Activated CD4-positive, alpha-beta T cell treated with anti-CD3 and anti-CD28 coated beads, Interleukin-2, amount 50 U/mL, for 24 hours (primary cell): ENCODE data around the gene AZIN2.
"Not testable (repeated sequence)": the region's sequence is repeated elsewhere in the genome, so short reads cannot be mapped to it uniquely, and the experiment has no call there.

Experiments
- DNase-seq, 2 donors: peaks; one replicate each; pipeline ENCODE4 v3.0.0-alpha.2; 2020; ENCODE audit warnings: low read depth in 1 of 2, low spot score in 1 of 2

The AZIN2 gene

DNA sequence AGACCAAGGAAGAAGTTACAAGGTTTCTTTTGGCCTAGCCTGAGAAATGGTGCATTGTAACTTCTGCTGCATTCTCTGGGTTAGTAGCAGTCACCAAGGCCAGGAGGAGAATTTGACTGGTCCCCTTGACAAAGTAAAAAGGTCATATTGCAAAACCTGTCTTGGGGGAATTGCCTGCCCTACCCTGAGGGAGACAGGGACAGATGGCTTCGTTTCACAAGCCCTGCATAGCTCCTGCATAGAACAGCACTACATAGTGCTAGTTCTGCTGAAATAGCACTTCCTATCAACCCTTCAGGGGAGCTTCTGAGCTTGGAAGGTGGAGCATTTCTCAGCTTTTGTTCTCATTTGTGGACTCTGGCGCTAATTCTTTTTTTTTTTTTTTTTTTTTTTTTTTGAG lies 23.9 kb upstream of the AZIN2 start:
- no peak for DNase-seq

DNA sequence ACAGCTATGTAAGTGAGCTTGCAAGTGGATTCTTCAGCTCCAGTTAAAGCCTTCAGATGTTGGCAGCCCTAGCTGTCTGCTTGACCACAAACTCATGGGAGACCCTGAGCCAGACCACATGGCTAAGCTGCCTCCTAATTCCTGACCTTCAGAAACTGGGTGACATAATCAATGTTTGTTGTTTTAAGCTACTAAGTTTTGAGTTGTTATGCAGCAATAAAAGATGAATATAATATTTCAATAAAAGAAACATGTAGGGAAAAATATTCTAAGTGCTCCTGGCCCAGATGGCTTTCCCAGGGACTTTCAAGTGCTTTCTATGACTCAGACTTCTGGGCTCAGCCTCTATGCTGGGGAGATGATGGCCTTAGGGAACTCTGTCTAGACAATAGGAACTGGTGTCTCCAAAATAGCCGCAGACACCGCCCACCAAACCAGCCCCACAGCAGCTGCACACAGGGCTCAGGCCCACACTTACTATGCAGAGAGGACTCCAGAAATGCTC lies 20.3 kb upstream of the AZIN2 start:
- no peak for DNase-seq

DNA sequence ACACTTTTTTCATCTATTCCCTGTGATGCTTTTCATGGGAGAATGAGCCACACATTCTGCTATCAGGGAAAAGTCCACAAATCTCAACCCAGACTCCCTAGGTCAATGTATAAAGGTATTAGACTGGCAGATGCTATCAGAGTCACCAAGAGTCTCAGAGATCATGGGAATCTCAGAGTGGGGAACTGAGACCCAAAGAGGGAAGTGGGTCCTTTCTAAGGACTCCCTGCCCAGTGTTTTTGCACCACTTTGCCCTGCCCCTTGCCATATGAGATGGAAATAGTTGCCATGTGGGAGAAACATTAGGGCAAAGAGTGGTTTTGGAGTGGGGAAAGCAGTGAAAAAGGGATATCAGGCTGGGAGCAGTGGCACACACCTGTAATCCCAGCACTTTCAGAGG lies 19.1 kb upstream of the AZIN2 start:
- DNase-seq = no peak

DNA sequence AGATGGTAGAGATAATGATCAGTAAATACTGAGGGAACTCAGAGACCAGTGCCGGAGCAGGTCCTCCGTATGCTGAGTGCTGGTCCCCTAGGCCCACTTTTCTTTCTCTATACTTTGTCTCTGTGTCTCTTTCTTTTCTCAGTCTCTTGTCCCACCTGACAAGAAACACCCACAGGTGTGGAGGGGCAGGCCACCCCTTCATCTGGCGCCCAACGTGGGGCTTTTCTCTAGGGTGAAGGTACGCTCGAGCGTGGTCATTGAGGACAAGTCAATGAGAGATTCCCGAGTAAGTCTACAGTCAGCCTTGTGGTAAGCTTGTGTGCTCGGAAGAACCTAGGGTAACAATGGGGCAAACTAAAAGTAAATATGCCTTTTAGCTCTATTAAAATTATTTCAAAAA lies 16.7 kb upstream of the AZIN2 start:
- not testable (repeated sequence) for DNase-seq

DNA sequence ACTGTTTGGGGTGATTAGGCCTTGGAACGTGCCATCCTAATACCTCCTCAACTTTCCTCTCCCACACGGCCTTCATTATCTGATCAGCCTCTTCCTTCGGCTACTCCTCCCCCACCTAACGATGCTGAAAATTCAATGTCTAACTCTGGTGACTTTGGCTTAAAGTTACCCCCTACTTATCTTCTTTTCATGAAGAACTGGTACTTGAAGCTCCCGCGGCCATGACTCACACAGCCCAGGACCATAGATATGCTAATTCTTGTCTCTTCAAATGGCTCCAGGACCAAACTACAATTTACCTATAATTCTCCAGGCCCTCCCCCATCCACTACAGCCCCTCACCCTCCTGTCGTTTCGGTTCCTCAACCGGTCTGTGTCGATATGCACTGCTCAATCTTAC lies 15.7 kb upstream of the AZIN2 start:
- DNase-seq = no peak

DNA sequence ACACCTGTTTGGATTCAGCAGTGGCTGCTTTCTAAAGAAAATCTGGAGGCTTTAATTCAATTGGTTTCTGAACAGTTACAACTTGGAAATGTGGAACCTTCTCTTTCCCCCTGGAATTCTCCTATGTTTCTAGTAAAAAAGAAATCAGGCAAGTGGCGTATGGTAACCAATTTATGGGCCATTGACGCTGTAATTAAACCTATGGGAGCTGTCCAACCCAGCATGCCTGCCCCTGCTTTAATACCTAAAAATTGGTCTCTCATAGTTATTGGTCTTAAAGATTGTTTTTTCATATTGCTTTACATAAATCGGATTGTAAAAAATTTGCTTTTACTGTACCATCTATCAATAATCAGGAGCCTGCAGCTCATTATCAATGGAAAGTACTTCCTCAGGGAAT lies 14.5 kb upstream of the AZIN2 start:
- not testable (repeated sequence) for DNase-seq

DNA sequence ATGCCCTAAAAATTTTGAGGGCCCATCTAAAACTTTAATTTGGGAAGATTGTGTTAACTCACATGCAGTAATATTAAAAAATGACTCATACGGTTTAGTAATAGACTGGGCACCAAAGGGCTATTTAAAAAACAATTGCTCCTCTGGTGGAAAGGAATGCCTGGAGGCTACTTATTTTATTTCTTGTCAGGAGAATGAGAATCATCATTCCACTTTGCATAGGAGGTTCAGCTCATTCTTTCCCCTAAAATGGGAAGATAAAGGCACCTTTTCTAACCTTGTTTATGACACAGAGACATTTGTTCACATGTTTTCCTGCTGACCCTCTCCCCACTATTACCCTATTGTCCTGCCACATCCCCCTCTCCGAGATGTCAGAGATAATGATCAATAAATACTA lies 12.8 kb upstream of the AZIN2 start:
- not testable (repeated sequence) for DNase-seq

DNA sequence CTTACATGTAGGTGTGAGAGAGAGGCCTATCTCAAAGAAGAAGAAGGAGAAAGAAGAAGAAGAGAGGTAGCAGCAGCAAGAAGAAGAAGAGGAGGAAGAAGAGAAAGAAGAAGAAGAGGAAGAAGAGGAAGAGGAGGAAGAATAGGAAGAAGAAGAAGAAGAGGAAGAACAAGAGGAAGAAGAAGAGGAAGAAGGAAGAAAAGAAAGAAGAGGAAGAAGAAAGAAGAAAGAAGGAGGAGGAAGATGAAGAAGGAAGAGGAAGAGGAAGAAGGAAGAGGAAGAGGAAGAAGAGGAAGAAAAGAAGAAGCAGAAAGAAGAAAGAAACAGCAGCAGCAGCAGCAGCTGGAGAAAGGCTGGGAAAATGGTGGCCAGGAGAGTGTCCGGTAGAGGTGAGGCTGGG lies 10.3 kb upstream of the AZIN2 start:
- DNase-seq = no peak

DNA sequence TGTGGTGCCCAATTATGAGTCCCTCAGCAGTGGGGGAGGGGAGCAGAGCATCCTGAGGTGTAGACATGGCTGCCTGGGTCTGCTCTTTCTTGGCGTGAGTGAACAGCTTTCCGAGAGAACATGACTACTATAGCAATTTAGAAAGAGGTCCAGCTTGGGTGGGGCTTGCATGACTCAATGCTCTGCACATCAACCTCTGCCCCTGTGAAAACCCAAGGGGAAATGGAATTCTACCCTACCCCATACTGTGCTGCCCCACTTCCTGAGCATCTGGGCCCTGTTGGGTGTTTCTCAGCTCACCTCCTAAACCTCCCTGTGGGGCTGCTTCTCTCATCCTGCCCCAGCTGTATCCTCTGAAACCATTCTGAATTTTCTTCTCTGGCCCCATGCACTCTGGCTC lies 8.2 kb upstream of the AZIN2 start:
- DNase-seq = no peak

DNA sequence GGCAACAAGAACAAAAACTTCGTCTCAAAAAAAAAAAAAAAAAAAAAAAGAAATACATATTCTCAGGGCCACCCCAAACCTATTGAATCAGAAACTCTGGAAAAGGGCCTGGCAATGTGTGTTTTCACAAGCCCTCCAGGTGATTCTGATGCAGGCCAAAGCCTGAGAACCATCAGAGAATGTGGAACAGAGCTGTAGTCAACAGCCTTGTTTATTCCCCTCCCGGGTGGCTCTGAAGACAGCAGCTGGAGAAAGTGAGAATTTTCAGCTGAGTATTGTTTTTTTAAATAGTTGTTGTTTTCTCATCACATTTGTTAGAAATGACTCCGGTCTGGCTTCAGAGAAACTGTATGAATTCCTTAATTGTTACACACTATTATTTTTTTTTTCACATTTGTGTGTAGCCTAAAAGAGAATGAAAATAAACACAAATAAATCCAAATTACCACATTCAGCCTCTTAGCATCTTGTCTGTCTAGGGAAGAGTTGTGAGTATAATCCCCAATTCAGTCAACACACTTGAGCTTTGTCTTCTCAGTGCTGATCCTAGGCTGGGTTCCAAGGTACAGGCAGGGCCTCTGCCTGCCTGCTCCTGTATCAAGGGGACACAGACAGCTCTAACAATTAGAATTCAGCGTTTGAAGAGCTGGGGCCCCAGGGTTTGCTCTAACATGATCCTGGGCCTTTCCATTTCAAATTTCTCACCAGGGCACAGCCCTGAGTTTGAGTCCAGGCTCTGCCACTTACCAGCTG lies 6.6 kb upstream of the AZIN2 start:
- DNase-seq = no peak

DNA sequence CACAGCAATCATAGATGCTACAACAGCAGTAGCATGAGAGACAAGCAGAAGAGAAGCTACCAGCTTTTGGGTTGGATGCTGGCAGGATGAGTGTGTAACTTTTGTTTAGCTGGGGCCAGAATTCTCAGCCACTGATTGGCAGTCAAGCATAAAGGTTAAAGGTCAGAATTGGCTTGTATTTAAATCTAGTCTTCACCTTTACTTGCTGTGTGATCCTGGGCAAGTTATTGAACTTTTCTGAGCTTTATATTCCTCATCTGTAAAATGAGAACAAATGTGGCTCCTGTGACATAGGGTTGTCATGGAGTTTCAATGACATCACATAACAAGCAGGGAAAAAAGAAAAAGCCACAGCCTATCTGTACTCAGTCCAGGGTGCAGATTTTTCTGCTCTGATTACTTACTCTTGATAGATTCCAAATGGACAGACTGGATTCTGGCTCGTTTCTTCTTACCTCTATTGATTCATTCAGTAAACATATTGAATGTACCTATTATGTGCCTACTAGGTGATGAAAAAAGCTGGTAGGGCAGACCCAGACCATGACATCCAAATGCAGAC lies 2.8 kb upstream of the AZIN2 start:
- no peak for DNase-seq

DNA sequence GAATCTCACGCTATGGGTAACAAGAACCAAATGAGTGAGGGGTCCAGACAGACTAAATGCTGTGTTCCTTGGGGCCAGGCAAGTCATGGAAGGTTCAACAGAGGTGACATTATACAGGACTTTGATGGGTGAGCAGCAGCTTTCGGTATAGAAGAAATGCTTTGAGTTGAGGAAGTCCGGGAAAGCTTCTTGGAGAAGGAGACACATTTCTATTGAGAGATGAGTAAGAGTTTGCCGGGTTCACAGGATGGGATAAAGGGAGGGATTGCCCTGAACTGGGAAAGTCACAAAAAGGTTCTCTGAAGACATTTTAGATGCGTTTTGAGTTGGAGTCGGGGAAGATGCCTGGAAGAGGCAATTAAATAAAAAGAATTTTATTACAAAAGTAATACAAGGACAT lies 580 bp upstream of the AZIN2 start:
- DNase-seq = no peak

DNA sequence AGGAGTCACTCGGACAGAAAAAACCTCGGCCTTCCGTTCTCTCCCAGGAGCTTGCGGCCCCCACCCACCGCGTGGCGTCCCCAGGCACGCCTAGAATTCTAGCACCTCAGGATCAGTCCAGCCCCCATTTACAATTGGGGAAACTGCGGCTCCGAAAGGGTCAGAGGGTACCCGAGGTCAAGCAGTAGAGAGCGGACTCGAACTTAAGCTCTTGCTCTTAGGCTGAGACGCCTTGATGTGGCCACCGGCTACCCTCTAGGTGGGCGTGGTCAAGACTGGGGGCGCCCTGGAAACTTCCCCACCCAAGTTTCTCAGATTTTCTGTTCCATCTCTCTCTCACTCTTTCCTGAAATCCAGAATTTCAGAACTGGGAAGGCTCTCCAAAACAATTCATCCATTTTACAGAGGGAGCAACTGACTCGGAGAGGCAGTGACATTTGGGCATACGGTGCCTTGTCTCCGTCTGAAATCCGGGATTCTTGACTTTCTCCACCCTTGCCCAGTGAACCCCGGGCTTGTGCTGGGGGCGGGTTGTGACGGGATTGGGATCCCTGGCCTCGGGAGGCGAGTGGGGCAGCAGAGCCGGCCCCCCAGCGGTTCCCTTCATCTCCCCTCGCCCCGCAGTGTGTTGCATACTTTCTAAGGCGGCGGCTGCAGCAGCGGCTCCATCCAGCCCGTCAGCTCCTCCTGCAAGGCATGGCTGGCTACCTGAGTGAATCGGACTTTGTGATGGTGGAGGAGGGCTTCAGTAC lies 777 bp downstream of the AZIN2 start:
- no peak for DNase-seq

DNA sequence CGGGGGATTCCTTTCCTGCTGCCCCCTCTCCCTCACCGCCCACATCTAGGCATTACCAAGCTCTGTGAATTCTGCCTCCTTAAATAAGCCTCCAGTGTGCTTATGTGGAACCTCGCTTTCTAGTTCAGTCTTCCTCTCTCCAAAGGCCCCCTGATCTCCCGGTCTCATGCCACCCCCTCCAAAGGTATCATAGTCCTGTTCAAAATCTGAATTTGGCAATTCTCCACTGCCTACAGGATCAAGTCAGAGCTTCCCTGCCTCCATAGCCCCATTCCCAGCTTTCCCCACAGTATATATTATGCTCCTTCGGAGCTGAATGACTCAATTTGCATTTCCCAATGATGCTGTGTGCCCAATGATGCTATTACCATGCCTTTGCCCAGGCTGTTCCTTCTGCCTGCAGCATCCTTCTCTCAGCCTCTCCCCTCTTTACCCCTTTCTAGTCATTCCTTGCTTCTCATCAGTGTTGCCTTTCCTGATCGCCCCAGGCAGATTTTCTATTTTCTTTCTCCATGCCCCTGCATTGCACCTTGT lies 1.7 kb downstream of the AZIN2 start:
- DNase-seq = no peak

DNA sequence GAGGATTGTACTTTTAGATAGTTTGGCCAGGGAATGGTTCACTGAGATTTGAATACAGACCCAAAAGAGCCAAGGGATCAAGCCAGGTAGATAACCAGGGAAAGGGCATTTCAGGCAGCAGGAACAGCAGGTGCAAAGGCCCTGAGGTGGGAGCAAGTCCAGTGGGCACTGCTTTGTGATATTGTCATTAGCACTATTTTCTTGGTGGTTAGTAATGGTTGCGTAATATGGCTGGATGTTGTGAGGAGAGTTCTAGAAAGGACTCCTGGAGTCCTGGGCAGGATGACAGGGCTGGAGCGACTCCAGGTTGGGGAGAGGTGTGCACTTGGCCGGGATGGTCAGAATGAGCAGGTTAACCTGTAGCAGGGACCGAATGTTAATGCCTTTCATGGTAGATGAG lies 4.4 kb downstream of the AZIN2 start:
- no peak for DNase-seq

DNA sequence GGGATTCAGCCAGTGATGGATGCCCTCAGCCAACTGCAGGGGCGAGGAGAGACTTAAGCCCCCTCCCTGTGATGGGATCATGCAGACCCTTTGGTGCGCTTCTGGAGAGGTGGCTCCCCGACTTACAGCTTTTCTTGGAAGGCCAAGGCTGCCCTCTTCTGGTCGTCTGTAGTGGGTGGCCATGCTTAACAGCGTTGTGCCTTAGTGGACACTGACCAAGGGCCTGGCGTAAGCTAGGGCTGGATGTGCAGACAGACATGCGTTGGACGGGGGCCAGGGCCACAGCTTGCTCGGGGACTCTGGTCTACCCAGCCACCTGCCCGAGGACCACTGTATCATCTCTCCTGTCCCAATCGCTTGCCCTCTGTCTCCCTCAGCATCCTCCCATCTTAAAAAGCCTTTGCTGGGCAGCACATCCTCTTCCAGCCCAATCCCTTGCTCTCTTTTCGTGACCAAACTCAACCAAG lies 5.5 kb downstream of the AZIN2 start:
- DNase-seq = no peak

DNA sequence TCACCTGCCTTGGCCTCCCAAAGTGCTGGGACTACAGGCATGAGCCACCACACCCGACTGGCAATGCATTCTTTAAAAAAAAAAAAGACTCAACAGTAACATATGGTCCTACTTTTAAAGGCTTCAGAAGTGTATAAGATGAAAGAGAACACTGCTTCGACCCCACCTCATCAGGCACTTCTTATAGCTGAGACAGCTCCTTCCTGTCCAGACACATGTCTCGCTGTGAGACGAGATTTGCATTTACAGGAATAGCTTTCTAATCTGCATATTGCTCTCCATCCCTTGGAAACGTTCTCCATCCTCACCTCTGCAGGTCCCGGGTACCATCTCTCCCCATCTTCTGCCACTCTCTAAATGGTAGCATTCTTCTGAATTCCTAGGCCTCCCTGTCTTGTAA lies 6.7 kb downstream of the AZIN2 start:
- no peak for DNase-seq

DNA sequence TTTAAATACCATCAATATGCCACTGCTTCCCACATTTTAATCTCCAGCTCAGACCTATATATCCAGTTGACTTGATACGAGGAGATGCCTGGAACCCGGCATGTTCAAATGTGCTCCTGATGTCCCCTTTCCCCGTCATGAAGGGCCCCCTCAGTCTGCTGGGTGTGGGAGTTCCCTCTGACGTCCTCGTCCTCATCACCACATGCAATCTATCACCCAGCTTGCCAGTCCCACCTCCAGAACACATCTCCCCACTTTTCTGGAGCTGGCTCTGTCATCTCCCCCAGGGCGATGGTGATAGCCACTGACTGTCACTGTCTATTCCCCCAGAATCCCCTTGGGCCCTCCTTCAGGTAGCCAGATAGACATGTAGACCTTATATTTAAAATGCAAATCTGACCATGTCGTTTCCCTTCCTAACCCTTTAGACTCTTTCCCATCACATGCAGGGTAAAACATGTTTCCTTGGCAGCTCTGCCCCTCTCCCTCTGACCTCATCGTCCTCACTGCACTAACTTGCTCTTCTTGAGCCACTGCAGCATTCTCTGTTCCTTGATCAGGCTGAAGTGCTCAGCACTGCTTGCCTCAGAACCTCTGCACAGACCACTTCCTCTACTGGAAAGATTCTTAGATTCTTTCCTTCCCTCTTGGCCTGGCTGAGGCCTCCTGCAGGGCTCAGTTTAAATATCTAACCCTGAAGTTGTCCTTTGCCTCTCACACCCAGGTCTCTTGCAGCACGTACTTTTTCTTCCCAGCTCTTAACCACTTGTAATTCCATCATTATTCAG lies 7.4 kb downstream of the AZIN2 start:
- DNase-seq = no peak

DNA sequence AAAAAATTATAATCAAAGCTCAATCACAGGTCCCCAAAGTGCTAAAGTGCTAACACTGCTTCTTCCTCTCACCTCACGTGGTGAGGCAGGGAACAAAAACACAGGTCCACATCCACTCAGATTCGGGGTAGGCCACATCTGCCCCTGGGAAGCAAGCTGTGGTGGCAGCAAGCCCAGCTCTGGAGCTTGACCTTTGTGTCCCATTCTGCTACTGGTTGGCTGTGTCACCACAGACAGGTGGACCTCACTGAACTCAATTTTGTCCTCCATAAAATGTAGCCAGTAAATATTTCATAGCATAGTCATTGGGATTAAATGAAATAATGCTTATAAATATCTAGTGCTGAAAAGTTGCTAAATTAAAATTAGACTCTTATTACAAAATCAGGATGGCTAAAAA lies 8.5 kb downstream of the AZIN2 start:
- DNase-seq = no peak

DNA sequence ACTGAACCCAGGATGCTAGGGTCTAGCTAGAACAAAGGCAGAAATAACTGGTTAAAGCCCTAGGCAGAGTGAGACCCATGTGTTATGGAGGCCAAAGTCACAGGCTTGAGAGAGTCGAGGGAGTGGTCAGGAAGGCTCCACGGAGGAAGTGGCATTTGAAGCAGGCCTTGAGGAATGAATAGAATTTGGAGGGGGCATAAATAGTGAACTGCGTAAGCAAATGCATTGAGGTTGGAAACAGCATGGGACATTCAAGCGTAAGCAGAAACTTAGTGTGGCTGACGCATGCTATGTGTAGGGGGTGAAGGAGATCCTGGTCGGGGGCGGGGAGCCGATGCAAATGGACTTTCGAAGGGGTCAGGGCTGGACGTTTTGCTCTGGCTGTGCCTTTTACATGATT lies 11.5 kb downstream of the AZIN2 start:
- DNase-seq = no peak

DNA sequence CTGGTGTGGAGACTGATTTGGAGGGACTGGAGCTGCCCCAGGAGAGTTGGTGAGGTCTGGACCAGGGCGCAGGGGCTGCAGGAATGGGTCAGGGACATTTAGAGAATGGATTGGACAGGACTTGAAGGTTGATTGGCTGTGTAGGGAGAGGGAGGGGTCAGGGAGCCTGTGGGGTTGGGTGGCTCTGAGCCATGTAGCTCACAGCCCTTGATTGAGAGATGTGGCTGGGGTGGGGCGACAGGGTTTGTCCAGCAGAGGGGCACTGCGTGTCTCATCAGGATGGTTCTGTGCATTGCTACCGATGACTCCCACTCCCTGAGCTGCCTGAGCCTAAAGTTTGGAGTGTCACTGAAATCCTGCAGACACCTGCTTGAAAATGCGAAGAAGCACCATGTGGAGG lies 12.1 kb downstream of the AZIN2 start:
- DNase-seq = no peak
